IPS DF 19.7 (cell line): ENCODE results near the gene TMEM170A.
"Not testable (repeated sequence)": the region's sequence is repeated elsewhere in the genome, so short reads cannot be mapped to it uniquely, and the experiment has no call there.

ENCODE experiments used
- DNase-seq: peaks from one replicate; pipeline ENCODE4 v3.0.0-alpha.2; 2013; ENCODE audit warnings: low read depth, low spot score

TMEM170A gene

GRCh38 chr16:75481475-75481874 is 17.0 kb upstream of the TMEM170A start:
- DNase-seq: no peak

DNA sequence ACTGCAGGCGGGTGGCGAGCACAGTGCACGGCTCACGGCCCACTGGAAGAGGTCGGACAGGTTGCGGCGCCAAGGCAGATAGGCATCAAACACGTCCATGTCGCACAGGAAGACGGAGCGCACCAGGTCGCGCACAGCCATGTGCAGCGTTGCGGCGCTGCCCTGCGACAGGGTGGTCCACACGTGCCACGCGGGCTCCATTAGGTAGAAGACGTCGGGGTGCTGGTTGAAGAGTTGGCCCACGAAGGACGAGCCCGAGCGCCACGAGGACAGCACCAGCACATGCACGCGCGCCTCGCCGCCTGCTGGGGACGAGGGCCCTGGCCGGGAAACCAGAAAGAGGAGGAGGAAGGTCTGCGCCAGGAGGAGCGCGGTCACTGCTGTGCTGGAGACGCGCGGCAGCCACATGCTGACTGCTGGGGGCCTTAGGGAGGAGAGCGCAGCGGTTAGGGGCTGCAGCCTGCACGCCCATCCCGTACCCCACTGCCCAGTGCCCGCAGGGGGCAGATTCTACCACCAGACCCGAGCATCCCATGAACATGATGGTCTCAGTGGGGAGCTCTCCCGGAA is 15.0 kb upstream of the TMEM170A start:
- no peak for DNase-seq

- DNase-seq: no peak
Measured at GRCh38 chr16:75478480-75479345, 14.2 kb upstream of the TMEM170A start.

GRCh38 chr16:75477680-75478473 is 13.4 kb upstream of the TMEM170A start:
- DNase-seq: no peak

GRCh38 chr16:75476817-75477216 is 12.3 kb upstream of the TMEM170A start:
- DNase-seq: no peak

DNA sequence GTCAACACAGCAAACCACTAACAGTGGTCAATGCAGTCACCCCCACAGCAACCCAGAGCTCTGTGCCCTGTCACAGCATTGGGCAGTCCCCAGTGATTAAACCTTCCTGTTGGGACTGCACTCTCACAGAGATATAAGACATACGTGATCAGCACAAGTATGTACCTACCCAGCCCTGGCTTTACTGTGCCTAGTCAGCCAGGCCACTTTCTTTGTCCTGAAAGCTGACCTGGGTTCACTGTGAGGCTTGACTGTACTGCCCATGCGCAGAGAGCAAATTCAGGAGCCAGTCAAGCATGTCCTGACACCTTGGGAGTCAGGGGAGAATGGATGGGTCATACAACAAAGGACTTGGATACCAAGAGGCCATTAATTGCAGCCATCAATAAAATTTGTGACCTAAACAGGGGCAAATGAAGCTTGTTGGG is 10.9 kb upstream of the TMEM170A start:
- no peak for DNase-seq

DNA sequence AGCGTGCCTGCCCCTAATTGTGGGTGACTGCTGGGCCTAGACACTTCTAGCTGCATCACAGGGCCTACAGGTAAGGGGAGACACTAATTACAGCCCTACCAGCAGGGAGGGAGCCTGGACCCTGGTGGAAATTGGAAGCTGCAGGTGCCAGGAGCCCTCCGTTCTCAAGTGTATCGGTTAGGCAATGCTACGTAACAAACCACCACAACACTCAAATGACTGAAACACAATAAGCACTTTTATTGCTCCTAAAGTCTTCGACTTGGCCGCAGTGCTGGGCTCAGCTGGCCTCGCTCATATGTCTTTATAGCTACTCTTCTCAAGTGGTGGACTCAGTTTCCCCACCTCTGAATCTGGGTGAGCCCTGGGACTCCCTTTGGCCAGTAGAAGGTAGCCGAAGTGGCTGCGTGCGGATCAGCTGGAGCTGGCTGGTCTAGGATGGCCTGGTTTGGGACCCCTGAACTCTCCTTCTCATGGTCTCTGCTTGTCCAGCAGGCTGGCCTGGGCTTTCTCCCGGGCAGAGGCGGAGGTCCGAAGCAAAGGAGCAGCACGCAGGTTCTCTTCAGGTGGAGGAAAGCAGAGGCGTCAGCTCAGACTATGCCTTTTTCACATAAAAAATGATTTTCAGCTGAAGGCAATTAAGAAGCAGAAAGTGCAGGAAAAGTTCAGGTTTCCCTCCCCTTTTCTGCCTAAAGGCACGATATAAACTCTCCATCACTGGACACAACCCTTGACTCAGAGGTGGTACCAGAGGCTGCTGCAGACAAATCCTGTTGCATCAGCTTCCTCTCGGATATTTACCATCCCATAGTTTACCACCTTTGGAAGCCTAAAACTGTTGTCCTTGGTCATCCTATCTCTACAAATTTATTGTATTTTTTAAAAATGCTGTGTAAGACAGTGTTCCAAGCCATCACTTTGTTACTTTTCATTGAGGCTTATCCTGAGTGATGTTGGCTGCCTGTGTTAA is 8.7 kb upstream of the TMEM170A start:
- DNase-seq: no peak

DNA sequence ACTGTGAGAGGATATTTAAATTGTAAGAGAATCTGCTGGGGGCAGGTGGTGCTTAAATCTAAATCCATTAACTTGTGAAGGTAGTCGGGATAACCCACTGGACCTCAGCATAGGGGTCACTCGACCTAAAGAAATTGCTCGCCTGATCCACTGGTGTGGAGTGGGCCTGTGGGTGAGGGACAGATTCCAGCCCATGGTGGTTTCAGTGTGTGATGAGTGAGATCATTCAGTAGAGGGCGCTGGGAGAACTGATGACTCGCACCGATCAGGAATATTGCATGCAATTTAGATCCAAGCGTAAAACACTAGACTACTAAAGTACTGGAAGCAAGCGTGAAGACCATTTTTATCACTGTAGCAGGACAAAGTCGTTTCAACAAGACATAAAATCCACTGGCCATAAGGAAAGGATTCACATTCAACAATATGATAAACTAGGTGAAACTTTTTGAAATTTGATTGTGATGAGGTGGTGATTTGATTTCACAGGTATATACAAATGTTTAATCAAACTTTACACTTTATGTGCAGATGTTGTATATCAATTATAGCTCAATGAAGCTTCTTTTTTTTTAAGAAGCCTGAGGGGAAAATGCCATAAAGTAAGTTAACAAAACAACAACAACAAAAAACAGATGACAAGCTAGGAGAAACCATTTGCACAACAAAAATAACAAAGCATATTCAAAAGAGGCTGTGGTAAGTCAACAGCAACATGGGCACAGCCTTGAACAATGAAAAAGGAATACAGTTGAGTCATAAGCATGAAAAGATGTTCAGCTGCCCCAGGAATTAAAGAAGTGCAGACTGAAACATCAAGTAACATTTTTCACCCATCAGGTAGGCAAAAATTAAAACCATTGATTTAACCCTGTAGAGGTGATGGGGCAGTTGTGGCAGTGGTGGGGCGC is 7.5 kb upstream of the TMEM170A start:
- DNase-seq: no peak

DNA sequence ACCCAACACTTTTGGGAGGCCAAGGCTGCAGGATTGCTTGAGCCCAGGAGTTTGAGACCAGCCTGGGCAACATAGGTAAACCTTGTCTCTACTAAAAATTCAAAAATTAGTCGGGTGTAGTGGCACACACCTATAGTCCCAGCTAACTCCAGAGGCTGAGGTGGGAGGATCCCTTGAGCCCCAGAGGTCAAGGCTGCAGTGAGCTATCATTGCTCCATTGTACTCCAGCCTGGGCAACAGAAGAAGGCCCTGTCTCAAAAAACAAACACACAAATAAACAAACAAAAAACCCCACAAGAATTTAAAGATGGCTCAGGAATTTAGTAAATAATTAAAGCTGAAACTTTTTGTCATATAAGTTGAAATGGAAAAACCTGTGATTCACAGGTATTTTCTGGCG is 2.3 kb upstream of the TMEM170A start:
- no peak for DNase-seq

GRCh38 chr16:75463389-75464121 is 934 bp downstream of the TMEM170A start:
- DNase-seq: not testable (repeated sequence)

- DNase-seq: no peak
Measured at GRCh38 chr16:75462806-75463205, 1.7 kb downstream of the TMEM170A start.

GRCh38 chr16:75461575-75461974 is 2.9 kb downstream of the TMEM170A start:
- no peak for DNase-seq

GRCh38 chr16:75460446-75460845 is 4.0 kb downstream of the TMEM170A start:
- DNase-seq: no peak

GRCh38 chr16:75459691-75460090 is 4.8 kb downstream of the TMEM170A start:
- DNase-seq: no peak

DNA sequence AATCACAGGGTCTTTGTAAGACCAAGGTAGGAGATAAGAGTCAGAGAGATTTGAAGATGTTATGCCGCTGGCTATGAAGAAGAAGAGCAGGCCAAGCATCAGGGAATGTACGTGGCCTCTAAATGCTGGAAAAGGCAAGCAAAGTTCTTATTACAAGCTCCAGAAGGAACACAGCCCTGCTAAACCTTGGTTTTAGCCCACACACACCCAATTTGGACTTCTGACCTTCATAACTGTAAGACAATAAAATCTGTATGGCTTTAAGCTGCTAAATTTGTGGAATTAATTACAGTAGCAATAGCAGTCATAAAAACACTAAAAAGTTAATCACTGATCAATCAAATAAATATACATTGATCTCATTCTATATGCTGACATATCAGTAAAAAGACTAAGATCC is 6.0 kb downstream of the TMEM170A start:
- no peak for DNase-seq

DNA sequence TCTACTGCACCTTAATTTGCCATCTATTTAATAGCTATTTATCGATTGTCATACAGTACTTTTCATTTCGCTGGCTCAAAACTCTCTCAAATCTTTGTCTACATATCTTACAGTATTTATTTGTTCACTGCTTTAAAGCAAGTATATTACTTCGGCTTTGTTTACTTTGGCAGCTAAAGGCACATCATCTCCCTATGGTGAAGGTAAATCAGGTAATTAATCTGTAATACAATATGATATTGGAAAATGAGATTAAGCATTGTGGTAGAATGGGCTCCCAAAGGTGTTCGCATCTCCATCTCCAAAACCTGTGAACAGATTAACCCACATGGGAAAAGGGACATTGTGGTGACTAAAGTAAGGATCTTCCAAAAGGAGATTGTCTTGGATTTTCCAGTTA is 6.5 kb downstream of the TMEM170A start:
- no peak for DNase-seq

DNA sequence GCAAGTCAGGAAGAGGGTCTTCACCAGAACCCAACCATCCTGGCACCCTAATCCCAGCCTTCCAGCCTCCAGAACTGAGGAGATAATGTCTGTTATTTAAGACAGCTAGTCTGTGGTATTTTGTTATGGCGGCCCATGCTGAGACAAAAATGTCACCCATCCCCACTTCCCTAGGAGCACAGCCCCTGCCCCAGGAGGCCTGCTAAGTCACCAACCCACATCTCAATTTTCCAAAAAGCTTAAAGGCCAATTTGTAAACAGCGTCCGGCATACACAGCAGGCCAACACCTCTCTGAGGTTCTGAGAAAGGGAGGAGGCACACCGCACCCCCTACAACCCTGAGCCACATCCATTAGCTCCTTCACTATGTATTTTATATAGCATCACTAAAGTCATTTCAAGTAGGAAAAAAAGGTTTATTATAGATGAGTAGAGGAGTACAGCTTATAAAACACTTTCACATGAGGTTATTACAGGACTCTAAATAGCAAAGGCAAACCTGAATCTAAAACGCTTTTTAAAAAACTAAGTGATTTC is 6.9 kb downstream of the TMEM170A start:
- no peak for DNase-seq

DNA sequence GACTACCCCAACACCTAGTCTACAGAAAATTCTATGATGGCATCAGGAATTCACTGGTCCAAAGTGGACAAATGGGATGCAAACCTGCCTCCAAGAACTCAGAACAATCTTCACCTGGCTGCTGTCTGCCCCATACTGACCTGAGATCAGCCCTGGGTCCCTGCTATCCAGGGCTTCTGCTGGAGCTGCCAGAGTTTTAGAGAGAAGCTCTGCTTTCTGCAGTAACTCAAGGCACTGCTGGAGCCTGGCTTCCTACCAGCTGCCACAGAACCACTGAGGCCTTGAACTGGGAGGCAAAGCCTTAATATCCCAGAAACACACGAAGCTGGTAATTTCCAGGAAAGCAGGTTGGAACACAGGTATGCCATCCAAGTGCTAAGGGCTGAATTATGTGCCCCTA is 7.5 kb downstream of the TMEM170A start:
- no peak for DNase-seq

DNA sequence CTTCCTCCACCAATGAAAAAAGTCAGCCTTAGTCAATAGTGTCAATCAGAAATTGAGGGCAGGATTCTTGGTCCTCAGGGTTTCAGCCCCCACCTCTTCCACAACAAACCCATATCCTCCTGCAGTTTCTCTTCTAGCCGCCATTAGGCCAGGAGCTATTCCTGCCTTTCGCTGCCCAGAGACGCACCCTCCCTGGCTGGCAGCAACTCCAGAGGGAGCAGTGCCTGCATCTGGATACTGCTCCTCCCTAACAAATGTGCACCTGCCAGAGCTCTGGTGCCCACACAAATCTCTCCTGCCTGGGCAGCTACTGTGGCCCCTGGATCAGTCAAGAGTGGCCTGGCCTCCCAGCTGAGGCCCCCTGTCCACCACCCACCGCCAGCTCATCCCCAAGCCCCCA is 8.0 kb downstream of the TMEM170A start:
- DNase-seq: not testable (repeated sequence)
